Measurements from ENCODE around the gene GAS2L3. TPM values are rescaled to one million over a fixed set of nuclear protein-coding genes. Genes with fewer than 3 reads are reported as not detected.
"Not testable (repeated sequence)": the region's sequence is repeated elsewhere in the genome, so short reads cannot be mapped to it uniquely, and the experiment has no call there.

The GAS2L3 gene
- total RNA-seq, 6 experiments from 2014 or later, result 1.2 to 9.4 (median 2.8) TPM

DNA sequence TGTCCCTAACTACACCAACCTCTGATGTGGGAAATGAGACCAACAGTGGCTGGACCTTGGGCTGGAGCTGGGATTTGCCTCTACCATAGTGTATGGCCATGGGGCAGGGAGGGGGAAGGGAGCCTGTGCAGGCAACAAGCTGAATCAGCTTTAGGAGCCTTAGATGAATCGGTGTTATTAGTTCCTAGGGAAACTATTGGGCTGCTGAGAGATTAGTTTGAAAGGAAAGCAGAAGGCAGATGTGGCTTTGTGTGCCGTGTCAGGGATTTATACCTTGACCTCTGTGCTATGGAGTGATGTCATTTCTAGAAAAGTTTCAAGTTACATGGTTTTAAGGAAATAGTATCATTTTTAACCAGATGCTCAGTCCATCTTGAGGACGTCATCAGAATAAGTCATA is 19.5 kb upstream of the GAS2L3 start:
- TF ChIP-seq, protein P1, sequence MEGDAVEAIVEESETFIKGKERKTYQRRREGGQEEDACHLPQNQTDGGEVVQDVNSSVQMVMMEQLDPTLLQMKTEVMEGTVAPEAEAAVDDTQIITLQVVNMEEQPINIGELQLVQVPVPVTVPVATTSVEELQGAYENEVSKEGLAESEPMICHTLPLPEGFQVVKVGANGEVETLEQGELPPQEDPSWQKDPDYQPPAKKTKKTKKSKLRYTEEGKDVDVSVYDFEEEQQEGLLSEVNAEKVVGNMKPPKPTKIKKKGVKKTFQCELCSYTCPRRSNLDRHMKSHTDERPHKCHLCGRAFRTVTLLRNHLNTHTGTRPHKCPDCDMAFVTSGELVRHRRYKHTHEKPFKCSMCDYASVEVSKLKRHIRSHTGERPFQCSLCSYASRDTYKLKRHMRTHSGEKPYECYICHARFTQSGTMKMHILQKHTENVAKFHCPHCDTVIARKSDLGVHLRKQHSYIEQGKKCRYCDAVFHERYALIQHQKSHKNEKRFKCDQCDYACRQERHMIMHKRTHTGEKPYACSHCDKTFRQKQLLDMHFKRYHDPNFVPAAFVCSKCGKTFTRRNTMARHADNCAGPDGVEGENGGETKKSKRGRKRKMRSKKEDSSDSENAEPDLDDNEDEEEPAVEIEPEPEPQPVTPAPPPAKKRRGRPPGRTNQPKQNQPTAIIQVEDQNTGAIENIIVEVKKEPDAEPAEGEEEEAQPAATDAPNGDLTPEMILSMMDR (IDR thresholded peaks at IDR 0.05), result no peak
- TF ChIP-seq POLR2A (IDR thresholded peaks at IDR 0.05), result no peak
- ATAC-seq, result peak; percentile 39 to 61 (median 44)
- DNase-seq, result peak in 1 of 3 donors; percentile 43
- Histone ChIP-seq H3K4me1 (peaks cover 0 to 65% (median 8%) of the 10 kb centered on the region in 4 donors), H3K27ac (peak overlapping the region in 2 of 3 donors; percentile 42 to 43), H3K9me3 (no peaks in the 10 kb centered on the region), H3K27me3 (no peaks in the 10 kb centered on the region), H3K4me3 (no peak overlapping the region), H3K36me3 (peaks cover 0 to 38% (median 11%) of the 10 kb centered on the region in 4 donors)
- intact Hi-C loops (cut with DNase I), result loop anchor here in 1 of 2 donors (5.0 kb wide), 1 partner anchor 162 kb away; no protein-coding TSS in a partner anchor
- 23% methylated on average over 3 of the region's 3 CpGs for WGBS (ENCODE audit: insufficient coverage, low coverage, low lambda C conversion rate, missing lambda C conversion rate)

DNA sequence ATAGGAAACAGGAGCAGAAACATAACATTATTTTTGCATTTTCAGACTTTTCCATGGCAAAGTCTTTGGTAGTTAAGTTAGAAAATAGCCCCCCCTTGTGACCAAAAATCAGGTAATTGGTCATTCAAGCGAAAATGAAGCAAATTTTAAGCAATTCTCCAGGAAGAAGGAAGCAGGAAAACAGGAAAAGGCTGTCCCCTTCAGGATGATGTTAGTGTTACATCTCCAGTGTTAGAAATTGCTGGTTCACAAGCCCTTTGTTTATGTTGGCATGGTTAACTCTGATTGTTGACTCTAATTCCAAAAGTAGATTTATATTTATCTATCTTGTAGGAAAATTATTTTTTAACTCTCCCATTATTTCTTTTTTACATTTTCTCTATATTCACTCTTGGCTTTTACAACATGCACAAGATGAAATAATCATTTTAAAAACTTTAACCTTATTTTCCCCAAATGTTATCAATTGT is 18.8 kb upstream of the GAS2L3 start:
- ATAC-seq (peak; percentile 76 to 89 (median 81)), DNase-seq (no peak)
- no peak for TF ChIP-seq POLR2A (IDR thresholded peaks at IDR 0.05)
- TF ChIP-seq, protein P1 (IDR thresholded peaks at IDR 0.05), result peak; percentile 87 to 98 (median 92)
- Histone ChIP-seq H3K4me3 (no peak overlapping the region), H3K27me3 (no peaks in the 10 kb centered on the region), H3K4me1 (peaks cover 0 to 65% (median 8%) of the 10 kb centered on the region in 4 donors), H3K9me3 (no peaks in the 10 kb centered on the region), H3K36me3 (peaks cover 0 to 32% (median 9%) of the 10 kb centered on the region in 4 donors), H3K27ac (peak overlapping the region; percentile 13 to 48 (median 39))
- intact Hi-C loops (cut with DNase I), result loop anchor here in 1 of 2 donors (5.0 kb wide), 1 partner anchor 162 kb away; no protein-coding TSS in a partner anchor
- WGBS (ENCODE audit: insufficient coverage, low coverage, low lambda C conversion rate, missing lambda C conversion rate), result 0% methylated on average over 1 of the region's 1 CpG

DNA sequence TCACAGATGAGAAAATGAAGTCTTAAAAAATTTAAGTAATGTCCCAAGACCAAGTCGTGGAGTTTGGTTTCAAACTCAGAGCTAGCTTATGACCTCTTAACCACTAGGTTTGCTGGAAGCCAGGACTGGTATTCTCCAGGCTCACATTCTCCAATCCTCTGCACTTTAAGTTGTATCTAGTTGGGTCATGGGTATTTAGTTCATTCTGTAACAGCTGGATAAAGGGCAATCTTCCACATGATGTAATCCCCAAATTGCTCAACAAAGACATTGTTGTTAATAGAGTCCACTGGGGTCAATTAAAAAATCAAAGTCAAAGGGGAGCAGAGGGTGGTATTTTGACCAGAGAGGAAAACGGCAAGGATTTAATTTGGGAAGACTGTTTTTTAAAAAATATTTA is 17.8 kb upstream of the GAS2L3 start:
- H3K9me3 ChIP-seq, result no peaks in the 10 kb centered on the region
- peaks cover 0 to 21% (median 5%) of the 10 kb centered on the region in 4 donors for H3K36me3 ChIP-seq
- H3K4me1 ChIP-seq, result peaks cover 0 to 62% (median 8%) of the 10 kb centered on the region in 4 donors
- H3K27ac ChIP-seq, result peak overlapping the region; percentile 33 to 48 (median 39)
- intact Hi-C loops (cut with DNase I), result no loop called here
- ATAC-seq, result peak; percentile 66 to 83 (median 76)
- H3K27me3 ChIP-seq, result no peaks in the 10 kb centered on the region
- TF ChIP-seq, protein P1 (IDR thresholded peaks at IDR 0.05), result peak in 1 of 4 donors; percentile 8
- TF ChIP-seq POLR2A (IDR thresholded peaks at IDR 0.05), result no peak
- WGBS (ENCODE audit: insufficient coverage, low coverage, low lambda C conversion rate, missing lambda C conversion rate), result 22% methylated on average over 2 of the region's 2 CpGs
- no peak overlapping the region for H3K4me3 ChIP-seq
- no peak for DNase-seq

DNA sequence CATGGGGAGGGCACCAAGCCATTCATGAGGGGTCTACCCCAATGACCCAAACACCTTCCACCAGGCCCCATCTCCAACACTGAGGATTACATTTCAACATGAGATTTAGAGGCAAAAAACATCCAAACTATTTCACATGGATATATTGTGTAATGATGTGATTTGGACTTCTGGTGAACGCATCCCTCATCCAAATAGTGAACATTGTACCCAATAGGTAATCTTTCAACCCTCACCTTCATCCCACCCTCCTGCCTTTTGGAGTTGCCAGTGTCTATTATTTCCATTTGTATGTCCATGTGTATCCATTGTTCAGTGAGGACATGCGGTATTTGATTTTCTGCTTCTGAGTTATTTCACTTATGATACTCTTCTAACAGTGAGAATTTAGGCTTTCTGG is 16.1 kb upstream of the GAS2L3 start:
- WGBS (ENCODE audit: insufficient coverage, low coverage, low lambda C conversion rate, missing lambda C conversion rate), result 52% methylated on average over 2 of the region's 2 CpGs
- DNase-seq (no peak), ATAC-seq (peak in 2 of 4 donors; percentile 2 to 16)
- Histone ChIP-seq H3K4me3 (no peak overlapping the region), H3K36me3 (peaks cover 0 to 14% (median 3%) of the 10 kb centered on the region in 4 donors), H3K9me3 (no peaks in the 10 kb centered on the region), H3K27me3 (no peaks in the 10 kb centered on the region), H3K4me1 (peaks cover 0 to 51% (median 8%) of the 10 kb centered on the region in 4 donors), H3K27ac (peak overlapping the region in 1 of 3 donors; percentile 7)
- intact Hi-C loops (cut with DNase I), result no loop called here
- no peak for TF ChIP-seq POLR2A (IDR thresholded peaks at IDR 0.05)
- TF ChIP-seq, protein P1 (IDR thresholded peaks at IDR 0.05), result no peak

DNA sequence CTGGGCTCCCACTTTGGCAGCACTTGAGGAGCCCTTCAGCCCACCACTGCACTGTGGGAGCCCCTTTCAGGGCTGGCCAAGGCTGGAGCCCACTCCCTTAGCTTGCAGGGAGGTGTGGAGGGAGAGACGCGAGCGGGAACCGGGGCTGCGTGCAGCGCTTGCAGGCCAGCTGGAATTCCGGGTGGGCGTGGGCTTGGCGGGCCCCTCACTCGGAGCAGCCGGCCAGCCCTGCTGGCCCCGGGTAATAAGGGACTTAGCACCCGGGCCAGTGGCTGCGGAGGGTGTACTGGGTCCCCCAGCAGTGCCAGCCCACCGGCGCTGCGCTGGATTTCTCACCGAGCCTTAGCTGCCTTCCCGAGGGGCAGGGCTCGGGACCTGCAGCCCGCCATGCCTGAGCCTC is 14.2 kb upstream of the GAS2L3 start:
- intact Hi-C loops (cut with DNase I); H3K4me3 ChIP-seq; H3K27ac ChIP-seq; H3K27me3 ChIP-seq; ATAC-seq; H3K9me3 ChIP-seq; DNase-seq: not testable (repeated sequence)
- WGBS (ENCODE audit: insufficient coverage, low coverage, low lambda C conversion rate, missing lambda C conversion rate), result no CpG with 5 or more reads among the region's 21 CpGs
- Histone ChIP-seq H3K4me1 (peaks cover 0 to 34% (median 8%) of the 10 kb centered on the region in 4 donors), H3K36me3 (peaks cover 0 to 25% (median 4%) of the 10 kb centered on the region in 4 donors)
